ENCODE results near the gene PDE6A.

- TF ChIP-seq, protein P1, sequence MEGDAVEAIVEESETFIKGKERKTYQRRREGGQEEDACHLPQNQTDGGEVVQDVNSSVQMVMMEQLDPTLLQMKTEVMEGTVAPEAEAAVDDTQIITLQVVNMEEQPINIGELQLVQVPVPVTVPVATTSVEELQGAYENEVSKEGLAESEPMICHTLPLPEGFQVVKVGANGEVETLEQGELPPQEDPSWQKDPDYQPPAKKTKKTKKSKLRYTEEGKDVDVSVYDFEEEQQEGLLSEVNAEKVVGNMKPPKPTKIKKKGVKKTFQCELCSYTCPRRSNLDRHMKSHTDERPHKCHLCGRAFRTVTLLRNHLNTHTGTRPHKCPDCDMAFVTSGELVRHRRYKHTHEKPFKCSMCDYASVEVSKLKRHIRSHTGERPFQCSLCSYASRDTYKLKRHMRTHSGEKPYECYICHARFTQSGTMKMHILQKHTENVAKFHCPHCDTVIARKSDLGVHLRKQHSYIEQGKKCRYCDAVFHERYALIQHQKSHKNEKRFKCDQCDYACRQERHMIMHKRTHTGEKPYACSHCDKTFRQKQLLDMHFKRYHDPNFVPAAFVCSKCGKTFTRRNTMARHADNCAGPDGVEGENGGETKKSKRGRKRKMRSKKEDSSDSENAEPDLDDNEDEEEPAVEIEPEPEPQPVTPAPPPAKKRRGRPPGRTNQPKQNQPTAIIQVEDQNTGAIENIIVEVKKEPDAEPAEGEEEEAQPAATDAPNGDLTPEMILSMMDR (conservative IDR thresholded peaks at IDR 0.05; ENCODE audit: low read length), result no peak
- TF ChIP-seq EZH2phosphoT487 (IDR thresholded peaks at IDR 0.05; ENCODE audit: borderline replicate concordance, low read depth, low read length), result no peak
Measured at GRCh38 chr5:149823375-149823774, 121.2 kb downstream of the PDE6A start.

All from OCI-LY7 (cell line).